Measurements from ENCODE around the gene NAPEPLD. TPM values are rescaled to one million over a fixed set of nuclear protein-coding genes. Genes with fewer than 3 reads are reported as not detected.
"Not testable (repeated sequence)": the region's sequence is repeated elsewhere in the genome, so short reads cannot be mapped to it uniquely, and the experiment has no call there.

NAPEPLD gene
- total and polyA plus RNA-seq, 2 donors: 7.4 to 8.3 TPM

DNA sequence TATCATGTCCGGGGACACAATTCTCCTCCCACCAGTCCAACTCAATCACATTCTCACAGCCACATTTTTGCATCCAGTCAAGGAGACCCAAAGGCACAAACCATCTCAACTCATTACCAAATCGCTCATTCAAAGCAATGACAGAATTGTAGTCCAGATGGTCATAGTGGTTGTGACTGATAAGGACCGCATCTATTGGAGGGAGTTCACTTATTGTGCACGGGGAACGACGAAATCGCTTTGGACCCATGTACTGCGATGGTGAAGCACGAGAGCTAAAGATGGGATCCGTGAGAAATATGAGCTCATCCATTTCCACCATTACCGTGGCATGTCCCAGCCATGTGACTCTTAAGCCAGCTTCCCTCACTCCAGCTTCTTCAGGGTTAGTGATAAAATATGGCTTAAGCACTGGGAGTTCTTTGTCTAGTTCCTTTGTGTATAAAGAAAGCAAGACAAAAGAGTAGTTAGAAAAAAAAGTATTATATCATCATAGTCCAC, 29.1 kb downstream of the NAPEPLD start:
- no peak overlapping the region for H3K27ac ChIP-seq (ENCODE audit: low read depth in 1 of 2, low read length in 1 of 2)
- H3K4me3 ChIP-seq (ENCODE audit: low read length in 2 of 2): no peak overlapping the region
- 98% methylated on average over 11 of the region's 11 CpGs for WGBS
- no peak for DNase-seq (ENCODE audit: low read depth in 6 of 9, low spot score in 9 of 9)
- no peaks in the 10 kb centered on the region for H3K9me3 ChIP-seq (ENCODE audit: control insufficient read depth in 2 of 2, insufficient read depth in 1 of 2, low read length in 1 of 2)
- H3K27me3 ChIP-seq (ENCODE audit: control insufficient read depth in 2 of 2, insufficient read depth in 1 of 2, low read length in 1 of 2): no peaks in the 10 kb centered on the region
- H3K4me1 ChIP-seq (ENCODE audit: control insufficient read depth in 2 of 2, insufficient read depth in 2 of 2, low read length in 2 of 2): no peaks in the 10 kb centered on the region
- peaks cover 16 to 39% of the 10 kb centered on the region in 2 donors for H3K36me3 ChIP-seq (ENCODE audit: control insufficient read depth in 2 of 2, insufficient read depth in 2 of 2, low read length in 1 of 2)

DNA sequence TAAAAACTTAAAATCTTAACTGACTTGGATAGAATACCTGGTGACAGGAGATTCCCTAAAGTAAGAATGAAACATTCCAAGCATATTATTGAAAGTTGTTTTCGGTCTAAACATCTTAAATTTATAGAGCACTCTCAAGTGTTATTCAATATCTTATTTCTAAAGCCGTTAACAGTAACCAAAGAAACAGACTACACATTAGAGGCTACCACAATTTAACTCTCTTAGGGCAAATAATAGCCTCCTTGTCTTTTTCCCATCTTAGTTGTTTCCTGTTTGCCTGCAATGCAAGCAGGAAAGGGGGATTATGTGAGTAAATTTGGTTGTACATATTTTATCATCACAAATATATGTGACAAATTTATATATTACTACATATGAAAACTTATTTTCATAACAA, 31.4 kb downstream of the NAPEPLD start:
- H3K36me3 ChIP-seq (ENCODE audit: control insufficient read depth in 2 of 2, insufficient read depth in 2 of 2, low read length in 1 of 2): peaks cover 16 to 47% of the 10 kb centered on the region in 2 donors
- DNase-seq (ENCODE audit: low read depth in 6 of 9, low spot score in 9 of 9): no peak
- H3K4me3 ChIP-seq (ENCODE audit: low read length in 2 of 2): no peak overlapping the region
- WGBS: 98% methylated on average over 2 of the region's 2 CpGs
- no peak overlapping the region for H3K27ac ChIP-seq (ENCODE audit: low read depth in 1 of 2, low read length in 1 of 2)
- no peaks in the 10 kb centered on the region for H3K27me3 ChIP-seq (ENCODE audit: control insufficient read depth in 2 of 2, insufficient read depth in 1 of 2, low read length in 1 of 2)
- no peaks in the 10 kb centered on the region for H3K9me3 ChIP-seq (ENCODE audit: control insufficient read depth in 2 of 2, insufficient read depth in 1 of 2, low read length in 1 of 2)
- H3K4me1 ChIP-seq (ENCODE audit: control insufficient read depth in 2 of 2, insufficient read depth in 2 of 2, low read length in 2 of 2): no peaks in the 10 kb centered on the region

DNA sequence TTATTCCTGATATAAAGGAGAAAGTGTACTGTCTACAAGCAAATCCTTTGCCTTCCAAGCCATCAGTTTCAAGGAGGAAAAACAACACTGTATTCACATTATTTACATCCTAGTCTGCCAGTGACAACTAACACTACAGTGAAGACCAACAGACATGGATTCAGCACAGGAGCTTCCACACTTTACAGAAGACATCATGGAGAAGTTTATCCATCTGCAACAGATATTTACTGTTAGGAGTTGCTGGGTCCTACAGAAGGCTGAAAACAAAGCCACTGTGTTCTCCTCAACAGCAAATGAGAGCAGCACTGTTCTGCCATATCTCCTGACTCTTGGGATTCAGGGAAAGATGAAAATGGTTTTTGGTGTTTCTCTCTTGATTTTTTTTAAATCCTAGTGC, 31.9 kb downstream of the NAPEPLD start:
- H3K36me3 ChIP-seq (ENCODE audit: control insufficient read depth in 2 of 2, insufficient read depth in 2 of 2, low read length in 1 of 2): peaks cover 12 to 43% of the 10 kb centered on the region in 2 donors
- H3K9me3 ChIP-seq (ENCODE audit: control insufficient read depth in 2 of 2, insufficient read depth in 1 of 2, low read length in 1 of 2): no peaks in the 10 kb centered on the region

DNA sequence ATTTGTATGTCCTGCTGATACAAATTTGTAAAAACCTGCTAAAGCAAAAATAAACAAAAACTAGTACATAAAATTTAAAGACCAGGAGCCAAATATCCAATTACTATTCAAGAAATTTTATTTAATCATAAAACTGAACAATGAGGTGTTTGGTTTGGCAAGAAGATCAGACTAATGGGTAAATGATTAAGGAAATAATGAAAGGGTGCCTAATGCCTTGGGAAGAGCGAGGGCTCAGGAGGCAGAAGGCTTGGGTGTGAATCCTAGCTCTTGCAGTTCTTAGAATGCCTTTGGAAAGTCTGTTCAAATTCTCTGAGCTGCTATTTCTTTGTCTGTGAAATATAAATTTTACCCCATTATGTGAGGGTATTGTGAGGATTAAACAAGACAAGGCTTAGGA, 32.4 kb downstream of the NAPEPLD start:
- DNase-seq (ENCODE audit: low read depth in 6 of 9, low spot score in 9 of 9): no peak
- no peaks in the 10 kb centered on the region for H3K4me1 ChIP-seq (ENCODE audit: control insufficient read depth in 2 of 2, insufficient read depth in 2 of 2, low read length in 2 of 2)
- WGBS: 99% methylated on average over 1 of the region's 1 CpG
- H3K36me3 ChIP-seq (ENCODE audit: control insufficient read depth in 2 of 2, insufficient read depth in 2 of 2, low read length in 1 of 2): peaks cover 8 to 39% of the 10 kb centered on the region in 2 donors
- H3K27ac ChIP-seq (ENCODE audit: low read depth in 1 of 2, low read length in 1 of 2): no peak overlapping the region
- H3K27me3 ChIP-seq (ENCODE audit: control insufficient read depth in 2 of 2, insufficient read depth in 1 of 2, low read length in 1 of 2): no peaks in the 10 kb centered on the region
- H3K9me3 ChIP-seq (ENCODE audit: control insufficient read depth in 2 of 2, insufficient read depth in 1 of 2, low read length in 1 of 2): no peaks in the 10 kb centered on the region
- H3K4me3 ChIP-seq (ENCODE audit: low read length in 2 of 2): no peak overlapping the region

More for the DNA sequence above, 31.9 kb downstream of the NAPEPLD start:
- H3K4me1 ChIP-seq (ENCODE audit: control insufficient read depth in 2 of 2, insufficient read depth in 2 of 2, low read length in 2 of 2): no peaks in the 10 kb centered on the region
- H3K27me3 ChIP-seq (ENCODE audit: control insufficient read depth in 2 of 2, insufficient read depth in 1 of 2, low read length in 1 of 2): no peaks in the 10 kb centered on the region
- H3K27ac ChIP-seq (ENCODE audit: low read depth in 1 of 2, low read length in 1 of 2): no peak overlapping the region
- DNase-seq (ENCODE audit: low read depth in 6 of 9, low spot score in 9 of 9): no peak
- H3K4me3 ChIP-seq (ENCODE audit: low read length in 2 of 2): no peak overlapping the region

DNA sequence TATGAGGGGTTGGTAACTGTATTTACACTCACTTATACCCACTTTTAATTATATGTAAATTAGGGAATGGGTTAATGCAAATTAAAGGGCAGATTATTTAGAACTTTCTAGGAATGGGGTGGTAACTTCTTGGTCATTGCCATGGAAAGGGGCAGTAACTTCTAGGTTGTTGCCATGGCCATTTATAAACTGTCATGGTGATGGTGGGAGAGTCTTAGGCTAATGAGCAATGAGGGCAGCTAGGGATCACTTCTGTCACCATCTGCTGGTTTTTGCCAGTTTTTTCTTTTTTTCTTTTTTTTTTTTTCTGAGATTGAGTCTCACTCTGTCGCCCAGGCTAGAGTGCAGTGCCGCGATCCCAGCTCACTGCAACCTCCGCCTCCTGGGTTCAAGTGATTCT, 33.1 kb downstream of the NAPEPLD start:
- no peaks in the 10 kb centered on the region for H3K4me1 ChIP-seq (ENCODE audit: control insufficient read depth in 2 of 2, insufficient read depth in 2 of 2, low read length in 2 of 2)
- DNase-seq (ENCODE audit: low read depth in 6 of 9, low spot score in 9 of 9): no peak
- no peak overlapping the region for H3K27ac ChIP-seq (ENCODE audit: low read depth in 1 of 2, low read length in 1 of 2)
- WGBS: over 99% methylated on average over 4 of the region's 4 CpGs
- H3K36me3 ChIP-seq (ENCODE audit: control insufficient read depth in 2 of 2, insufficient read depth in 2 of 2, low read length in 1 of 2): peaks cover 8 to 32% of the 10 kb centered on the region in 2 donors
- H3K9me3 ChIP-seq (ENCODE audit: control insufficient read depth in 2 of 2, insufficient read depth in 1 of 2, low read length in 1 of 2): no peaks in the 10 kb centered on the region
- H3K27me3 ChIP-seq (ENCODE audit: control insufficient read depth in 2 of 2, insufficient read depth in 1 of 2, low read length in 1 of 2): no peaks in the 10 kb centered on the region
- H3K4me3 ChIP-seq (ENCODE audit: low read length in 2 of 2): no peak overlapping the region

DNA sequence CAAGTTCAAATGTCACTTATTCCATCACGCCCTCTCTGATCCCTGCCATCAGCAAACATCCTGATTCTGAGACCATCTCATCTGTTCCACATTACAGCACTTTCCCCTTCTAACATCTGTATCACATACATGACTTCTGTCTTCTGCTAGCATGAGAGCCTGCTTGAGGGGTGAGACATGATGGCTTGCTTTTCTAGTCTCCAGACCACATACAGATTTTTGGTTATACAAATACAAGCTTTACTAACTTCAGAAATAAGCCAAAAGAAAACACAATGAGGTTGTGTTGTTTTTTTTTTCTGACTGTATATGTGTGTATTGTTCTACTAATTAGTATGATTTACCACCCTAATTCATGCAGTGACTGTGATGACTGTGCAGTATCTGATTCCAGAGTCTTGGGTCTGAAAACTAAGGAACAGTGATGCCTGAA, 34.3 kb downstream of the NAPEPLD start:
- no peak overlapping the region for H3K4me3 ChIP-seq (ENCODE audit: low read length in 2 of 2)
- H3K9me3 ChIP-seq (ENCODE audit: control insufficient read depth in 2 of 2, insufficient read depth in 1 of 2, low read length in 1 of 2): no peaks in the 10 kb centered on the region
- no peaks in the 10 kb centered on the region for H3K4me1 ChIP-seq (ENCODE audit: control insufficient read depth in 2 of 2, insufficient read depth in 2 of 2, low read length in 2 of 2)
- DNase-seq (ENCODE audit: low read depth in 6 of 9, low spot score in 9 of 9): no peak
- 100% methylated on average over 1 of the region's 1 CpG for WGBS
- peaks cover 4 to 25% of the 10 kb centered on the region in 2 donors for H3K36me3 ChIP-seq (ENCODE audit: control insufficient read depth in 2 of 2, insufficient read depth in 2 of 2, low read length in 1 of 2)
- H3K27ac ChIP-seq (ENCODE audit: low read depth in 1 of 2, low read length in 1 of 2): no peak overlapping the region
- no peaks in the 10 kb centered on the region for H3K27me3 ChIP-seq (ENCODE audit: control insufficient read depth in 2 of 2, insufficient read depth in 1 of 2, low read length in 1 of 2)

DNA sequence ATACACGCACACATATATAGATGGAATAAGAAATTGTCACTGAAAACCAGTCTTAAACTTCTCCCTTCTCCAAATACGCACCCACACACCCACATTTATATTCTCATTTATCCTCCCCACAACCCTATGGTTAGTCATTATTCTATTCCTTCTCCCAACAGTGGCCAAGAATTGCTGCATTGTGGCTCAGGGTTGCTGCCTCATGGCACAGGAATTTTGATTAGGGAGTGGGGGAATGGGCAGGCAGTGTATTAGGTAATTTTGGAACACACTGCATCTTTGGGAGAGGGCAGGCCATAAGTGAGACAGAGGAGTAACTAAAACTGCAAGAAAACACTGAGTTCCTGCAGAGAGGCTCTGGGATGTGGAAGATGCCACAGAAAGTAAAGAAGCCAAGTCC, 35.7 kb downstream of the NAPEPLD start:
- over 99% methylated on average over 2 of the region's 2 CpGs for WGBS
- H3K27me3 ChIP-seq (ENCODE audit: control insufficient read depth in 2 of 2, insufficient read depth in 1 of 2, low read length in 1 of 2): no peaks in the 10 kb centered on the region
- H3K4me3 ChIP-seq (ENCODE audit: low read length in 2 of 2): no peak overlapping the region
- H3K36me3 ChIP-seq (ENCODE audit: control insufficient read depth in 2 of 2, insufficient read depth in 2 of 2, low read length in 1 of 2): peaks cover 0 to 22% of the 10 kb centered on the region in 2 donors
- no peak overlapping the region for H3K27ac ChIP-seq (ENCODE audit: low read depth in 1 of 2, low read length in 1 of 2)
- H3K4me1 ChIP-seq (ENCODE audit: control insufficient read depth in 2 of 2, insufficient read depth in 2 of 2, low read length in 2 of 2): no peaks in the 10 kb centered on the region
- DNase-seq (ENCODE audit: low read depth in 6 of 9, low spot score in 9 of 9): no peak
- H3K9me3 ChIP-seq (ENCODE audit: control insufficient read depth in 2 of 2, insufficient read depth in 1 of 2, low read length in 1 of 2): no peaks in the 10 kb centered on the region

DNA sequence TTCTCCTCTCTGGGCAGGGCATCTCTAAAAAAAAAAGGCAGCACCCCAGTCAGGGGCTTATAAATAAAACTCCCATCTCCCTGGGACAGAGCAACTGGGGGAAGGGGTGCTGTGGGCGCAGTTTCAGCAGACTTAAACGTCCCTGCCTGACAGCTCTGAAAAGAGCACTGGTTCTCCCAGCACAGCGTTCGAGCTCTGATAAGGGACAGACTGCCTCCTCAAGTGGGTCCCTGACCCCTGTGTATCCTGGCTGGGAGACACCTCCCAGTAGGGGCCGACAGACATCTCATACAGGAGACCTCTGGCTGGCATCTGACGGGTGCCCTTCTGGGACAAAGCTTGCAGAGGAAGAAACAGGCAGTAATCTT, 42.2 kb downstream of the NAPEPLD start:
- 97% methylated on average over 6 of the region's 6 CpGs for WGBS
- peaks cover 11 to 17% of the 10 kb centered on the region in 2 donors for H3K36me3 ChIP-seq (ENCODE audit: control insufficient read depth in 2 of 2, insufficient read depth in 2 of 2, low read length in 1 of 2)

DNA sequence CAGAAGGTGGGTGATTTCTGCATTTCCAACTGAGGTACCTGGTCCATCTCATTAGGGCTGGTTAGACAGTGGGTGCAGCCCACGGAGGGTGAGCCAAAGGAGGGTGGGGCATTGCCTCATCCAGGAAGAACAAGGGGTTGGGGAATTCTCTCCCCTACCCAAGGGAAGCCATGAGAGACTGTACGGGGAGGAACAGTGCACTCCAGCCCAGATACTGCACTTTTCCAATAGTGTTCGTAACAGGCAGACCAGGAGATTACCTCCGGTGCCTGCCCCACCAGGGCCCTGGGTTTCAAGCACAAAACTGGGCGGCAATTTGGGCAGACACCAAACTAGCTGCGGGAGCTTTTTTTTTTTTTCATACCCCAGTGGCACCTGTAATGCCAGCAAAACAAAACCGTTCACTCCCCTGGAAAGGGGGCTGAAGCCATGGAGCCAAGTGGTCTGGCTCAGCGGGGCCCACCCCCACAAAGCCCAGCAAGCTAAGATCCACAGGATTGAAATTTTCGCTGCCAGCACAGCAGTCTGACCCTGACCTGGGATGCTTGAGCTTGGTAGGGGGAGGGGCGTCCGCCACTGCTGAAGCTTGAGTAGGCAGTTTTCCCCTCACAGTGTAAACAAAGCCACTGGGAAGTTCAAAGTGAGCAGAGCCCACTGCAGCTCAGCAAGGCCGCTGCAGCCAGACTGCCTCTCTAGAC, 42.7 kb downstream of the NAPEPLD start:
- no peaks in the 10 kb centered on the region for H3K4me1 ChIP-seq (ENCODE audit: control insufficient read depth in 2 of 2, insufficient read depth in 2 of 2, low read length in 2 of 2)
- H3K27ac ChIP-seq (ENCODE audit: low read depth in 1 of 2, low read length in 1 of 2): no peak overlapping the region
- no peak for DNase-seq (ENCODE audit: low read depth in 6 of 9, low spot score in 9 of 9)
- no peak overlapping the region for H3K4me3 ChIP-seq (ENCODE audit: low read length in 2 of 2)
- peaks cover 11 to 18% of the 10 kb centered on the region in 2 donors for H3K36me3 ChIP-seq (ENCODE audit: control insufficient read depth in 2 of 2, insufficient read depth in 2 of 2, low read length in 1 of 2)
- H3K9me3 ChIP-seq (ENCODE audit: control insufficient read depth in 2 of 2, insufficient read depth in 1 of 2, low read length in 1 of 2): no peaks in the 10 kb centered on the region
- no peaks in the 10 kb centered on the region for H3K27me3 ChIP-seq (ENCODE audit: control insufficient read depth in 2 of 2, insufficient read depth in 1 of 2, low read length in 1 of 2)
- 95% methylated on average over 12 of the region's 12 CpGs for WGBS

More for the DNA sequence above, 42.2 kb downstream of the NAPEPLD start:
- H3K27me3 ChIP-seq (ENCODE audit: control insufficient read depth in 2 of 2, insufficient read depth in 1 of 2, low read length in 1 of 2); H3K27ac ChIP-seq (ENCODE audit: low read depth in 1 of 2, low read length in 1 of 2); H3K4me1 ChIP-seq (ENCODE audit: control insufficient read depth in 2 of 2, insufficient read depth in 2 of 2, low read length in 2 of 2); H3K9me3 ChIP-seq (ENCODE audit: control insufficient read depth in 2 of 2, insufficient read depth in 1 of 2, low read length in 1 of 2); H3K4me3 ChIP-seq (ENCODE audit: low read length in 2 of 2); DNase-seq (ENCODE audit: low read depth in 6 of 9, low spot score in 9 of 9): not testable (repeated sequence)
